ENCODE measurements around the gene YTHDC1. TPM values are rescaled to one million over a fixed set of nuclear protein-coding genes. Genes with fewer than 3 reads are reported as not detected.

The YTHDC1 gene
- total and polyA plus RNA-seq, 2 of the 13 experiments (the other 11 are each of a cell fraction or from before 2014, with no cell fraction given) = 37.3 to 56.8 TPM

- TF ChIP-seq EP300 (IDR thresholded peaks at IDR 0.05; ENCODE audit: low read depth in 2 of 2, low read length in 2 of 2) (peak in 1 of 2 experiments; percentile 25; a peak in 1 of 4 replicates), EP300 (CRISPR knock-in tag; IDR thresholded peaks at IDR 0.05; ENCODE audit: borderline replicate concordance) (peak; percentile 16; the same call in 1 of the 2 replicates), AKAP8 (CRISPR knock-in tag; IDR thresholded peaks at IDR 0.05) (no peak), NR1H2 (CRISPR knock-in tag; IDR thresholded peaks at IDR 0.05; ENCODE audit: borderline replicate concordance, low read depth) (no peak; the same call in 1 of the 2 replicates), ZNF430 (CRISPR knock-in tag; IDR thresholded peaks at IDR 0.05) (no peak; the same call in none of the 2 replicates), ZNF746 (CRISPR knock-in tag; IDR thresholded peaks at IDR 0.05) (peak; percentile 39; the same call in 1 of the 2 replicates), ELF4 (CRISPR knock-in tag; IDR thresholded peaks at IDR 0.05; ENCODE audit: borderline replicate concordance) (no peak), HIVEP1 (CRISPR knock-in tag; IDR thresholded peaks at IDR 0.05) (peak; percentile 66), CAMTA2 (CRISPR knock-in tag; IDR thresholded peaks at IDR 0.05; ENCODE audit: borderline replicate concordance) (peak; percentile 24; the same call in 1 of the 2 replicates), ZKSCAN1 (IDR thresholded peaks at IDR 0.05; ENCODE audit: low read length) (no peak), HDAC6 (IDR thresholded peaks at IDR 0.05; ENCODE audit: low read depth, low read length) (no peak), BRCA1 (CRISPR knock-in tag; IDR thresholded peaks at IDR 0.05) (no peak), ZMYM3 (CRISPR knock-in tag; IDR thresholded peaks at IDR 0.05) (no peak), KDM5B (CRISPR knock-in tag; IDR thresholded peaks at IDR 0.05; ENCODE audit: borderline replicate concordance) (peak; percentile 76; the same call in 1 of the 2 replicates), KDM2A (CRISPR knock-in tag; IDR thresholded peaks at IDR 0.05; ENCODE audit: borderline replicate concordance, low read depth) (peak; percentile 90), TAF15 (IDR thresholded peaks at IDR 0.05; ENCODE audit: low read depth, low read length, poor library complexity, severe bottlenecking) (no peak), ZNF331 (CRISPR knock-in tag; IDR thresholded peaks at IDR 0.05) (peak; percentile 78; the same call in 1 of the 2 replicates), HOXA9 (CRISPR knock-in tag; IDR thresholded peaks at IDR 0.05; ENCODE audit: borderline replicate concordance) (peak; percentile 66; the same call in 1 of the 2 replicates), DNMT1 (CRISPR knock-in tag; IDR thresholded peaks at IDR 0.05) (peak; percentile 61; the same call in 1 of the 2 replicates), ZSCAN29 (CRISPR knock-in tag; conservative IDR thresholded peaks at IDR 0.05) (peak; percentile 93; the same call in 1 of the 2 replicates)
- TF ChIP-seq, protein P1, sequence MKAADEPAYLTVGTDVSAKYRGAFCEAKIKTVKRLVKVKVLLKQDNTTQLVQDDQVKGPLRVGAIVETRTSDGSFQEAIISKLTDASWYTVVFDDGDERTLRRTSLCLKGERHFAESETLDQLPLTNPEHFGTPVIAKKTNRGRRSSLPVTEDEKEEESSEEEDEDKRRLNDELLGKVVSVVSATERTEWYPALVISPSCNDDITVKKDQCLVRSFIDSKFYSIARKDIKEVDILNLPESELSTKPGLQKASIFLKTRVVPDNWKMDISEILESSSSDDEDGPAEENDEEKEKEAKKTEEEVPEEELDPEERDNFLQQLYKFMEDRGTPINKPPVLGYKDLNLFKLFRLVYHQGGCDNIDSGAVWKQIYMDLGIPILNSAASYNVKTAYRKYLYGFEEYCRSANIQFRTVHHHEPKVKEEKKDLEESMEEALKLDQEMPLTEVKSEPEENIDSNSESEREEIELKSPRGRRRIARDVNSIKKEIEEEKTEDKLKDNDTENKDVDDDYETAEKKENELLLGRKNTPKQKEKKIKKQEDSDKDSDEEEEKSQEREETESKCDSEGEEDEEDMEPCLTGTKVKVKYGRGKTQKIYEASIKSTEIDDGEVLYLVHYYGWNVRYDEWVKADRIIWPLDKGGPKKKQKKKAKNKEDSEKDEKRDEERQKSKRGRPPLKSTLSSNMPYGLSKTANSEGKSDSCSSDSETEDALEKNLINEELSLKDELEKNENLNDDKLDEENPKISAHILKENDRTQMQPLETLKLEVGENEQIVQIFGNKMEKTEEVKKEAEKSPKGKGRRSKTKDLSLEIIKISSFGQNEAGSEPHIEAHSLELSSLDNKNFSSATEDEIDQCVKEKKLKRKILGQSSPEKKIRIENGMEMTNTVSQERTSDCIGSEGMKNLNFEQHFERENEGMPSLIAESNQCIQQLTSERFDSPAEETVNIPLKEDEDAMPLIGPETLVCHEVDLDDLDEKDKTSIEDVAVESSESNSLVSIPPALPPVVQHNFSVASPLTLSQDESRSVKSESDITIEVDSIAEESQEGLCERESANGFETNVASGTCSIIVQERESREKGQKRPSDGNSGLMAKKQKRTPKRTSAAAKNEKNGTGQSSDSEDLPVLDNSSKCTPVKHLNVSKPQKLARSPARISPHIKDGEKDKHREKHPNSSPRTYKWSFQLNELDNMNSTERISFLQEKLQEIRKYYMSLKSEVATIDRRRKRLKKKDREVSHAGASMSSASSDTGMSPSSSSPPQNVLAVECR (CRISPR knock-in tag; IDR thresholded peaks at IDR 0.05; ENCODE audit: borderline replicate concordance) = peak; percentile 93; the same call in 1 of the 2 replicates
- TF ChIP-seq, protein P2, sequence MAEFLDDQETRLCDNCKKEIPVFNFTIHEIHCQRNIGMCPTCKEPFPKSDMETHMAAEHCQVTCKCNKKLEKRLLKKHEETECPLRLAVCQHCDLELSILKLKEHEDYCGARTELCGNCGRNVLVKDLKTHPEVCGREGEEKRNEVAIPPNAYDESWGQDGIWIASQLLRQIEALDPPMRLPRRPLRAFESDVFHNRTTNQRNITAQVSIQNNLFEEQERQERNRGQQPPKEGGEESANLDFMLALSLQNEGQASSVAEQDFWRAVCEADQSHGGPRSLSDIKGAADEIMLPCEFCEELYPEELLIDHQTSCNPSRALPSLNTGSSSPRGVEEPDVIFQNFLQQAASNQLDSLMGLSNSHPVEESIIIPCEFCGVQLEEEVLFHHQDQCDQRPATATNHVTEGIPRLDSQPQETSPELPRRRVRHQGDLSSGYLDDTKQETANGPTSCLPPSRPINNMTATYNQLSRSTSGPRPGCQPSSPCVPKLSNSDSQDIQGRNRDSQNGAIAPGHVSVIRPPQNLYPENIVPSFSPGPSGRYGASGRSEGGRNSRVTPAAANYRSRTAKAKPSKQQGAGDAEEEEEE (CRISPR knock-in tag; IDR thresholded peaks at IDR 0.05; ENCODE audit: borderline replicate concordance) = no peak
- TF ChIP-seq, protein P3, sequence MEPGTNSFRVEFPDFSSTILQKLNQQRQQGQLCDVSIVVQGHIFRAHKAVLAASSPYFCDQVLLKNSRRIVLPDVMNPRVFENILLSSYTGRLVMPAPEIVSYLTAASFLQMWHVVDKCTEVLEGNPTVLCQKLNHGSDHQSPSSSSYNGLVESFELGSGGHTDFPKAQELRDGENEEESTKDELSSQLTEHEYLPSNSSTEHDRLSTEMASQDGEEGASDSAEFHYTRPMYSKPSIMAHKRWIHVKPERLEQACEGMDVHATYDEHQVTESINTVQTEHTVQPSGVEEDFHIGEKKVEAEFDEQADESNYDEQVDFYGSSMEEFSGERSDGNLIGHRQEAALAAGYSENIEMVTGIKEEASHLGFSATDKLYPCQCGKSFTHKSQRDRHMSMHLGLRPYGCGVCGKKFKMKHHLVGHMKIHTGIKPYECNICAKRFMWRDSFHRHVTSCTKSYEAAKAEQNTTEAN (CRISPR knock-in tag; conservative IDR thresholded peaks at IDR 0.05) = no peak
Observed at GRCh38 chr4:68349649-68350360, at the start of gene YTHDC1 (continued).
